Measurements from ENCODE around the gene PLCD4. TPM values are rescaled to one million over a fixed set of nuclear protein-coding genes. Genes with fewer than 3 reads are reported as not detected.

PLCD4 gene
- total and polyA plus RNA-seq, 10 of the 15 experiments (the other 5 are each of a cell fraction or from before 2014, with no cell fraction given), result under 0.01 to 1.5 (median 0.23) TPM; not detected in 2

- TF ChIP-seq E2F4 (IDR thresholded peaks at IDR 0.05; ENCODE audit: low read depth, low read length) (peak; percentile 70; the same call in 1 of the 2 replicates), SREBF2 (IDR thresholded peaks at IDR 0.05; ENCODE audit: low read length) (no peak), ATF2 (IDR thresholded peaks at IDR 0.05; ENCODE audit: low read length) (no peak), TCF7 (IDR thresholded peaks at IDR 0.05; ENCODE audit: borderline replicate concordance) (peak; percentile 90), IRF4 (IDR thresholded peaks at IDR 0.05; ENCODE audit: low read depth, low read length) (no peak), MXI1 (IDR thresholded peaks at IDR 0.05; ENCODE audit: low read depth, low read length) (peak; percentile 97), SKIL (IDR thresholded peaks at IDR 0.05; ENCODE audit: low read depth, poor library complexity, severe bottlenecking) (no peak), CEBPB (IDR thresholded peaks at IDR 0.05; ENCODE audit: borderline replicate concordance in 1 of 2, low read depth in 2 of 2, low read length in 2 of 2) (no peak), NFYA (IDR thresholded peaks at IDR 0.05; ENCODE audit: borderline replicate concordance, low read depth, low read length) (no peak), MLLT1 (IDR thresholded peaks at IDR 0.05) (peak; percentile 99), ATF7 (IDR thresholded peaks at IDR 0.05; ENCODE audit: low read depth) (peak; percentile 35; the same call in 1 of the 2 replicates), NFYB (IDR thresholded peaks at IDR 0.05; ENCODE audit: insufficient read depth, low read depth, low read length) (no peak), ZNF622 (IDR thresholded peaks at IDR 0.05) (no peak), ZBTB40 (IDR thresholded peaks at IDR 0.05; ENCODE audit: borderline replicate concordance) (peak; percentile 78; the same call in 1 of the 2 replicates)
- TF ChIP-seq, protein P1, sequence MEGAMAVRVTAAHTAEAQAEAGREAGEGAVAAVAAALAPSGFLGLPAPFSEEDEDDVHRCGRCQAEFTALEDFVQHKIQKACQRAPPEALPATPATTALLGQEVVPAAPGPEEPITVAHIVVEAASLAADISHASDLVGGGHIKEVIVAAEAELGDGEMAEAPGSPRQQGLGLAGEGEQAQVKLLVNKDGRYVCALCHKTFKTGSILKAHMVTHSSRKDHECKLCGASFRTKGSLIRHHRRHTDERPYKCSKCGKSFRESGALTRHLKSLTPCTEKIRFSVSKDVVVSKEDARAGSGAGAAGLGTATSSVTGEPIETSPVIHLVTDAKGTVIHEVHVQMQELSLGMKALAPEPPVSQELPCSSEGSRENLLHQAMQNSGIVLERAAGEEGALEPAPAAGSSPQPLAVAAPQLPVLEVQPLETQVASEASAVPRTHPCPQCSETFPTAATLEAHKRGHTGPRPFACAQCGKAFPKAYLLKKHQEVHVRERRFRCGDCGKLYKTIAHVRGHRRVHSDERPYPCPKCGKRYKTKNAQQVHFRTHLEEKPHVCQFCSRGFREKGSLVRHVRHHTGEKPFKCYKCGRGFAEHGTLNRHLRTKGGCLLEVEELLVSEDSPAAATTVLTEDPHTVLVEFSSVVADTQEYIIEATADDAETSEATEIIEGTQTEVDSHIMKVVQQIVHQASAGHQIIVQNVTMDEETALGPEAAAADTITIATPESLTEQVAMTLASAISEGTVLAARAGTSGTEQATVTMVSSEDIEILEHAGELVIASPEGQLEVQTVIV (IDR thresholded peaks at IDR 0.05; ENCODE audit: borderline replicate concordance, partially characterized antibody), result peak; percentile 26
Measured at GRCh38 chr2:218659258-218659987, 51.7 kb downstream of the PLCD4 start, which contains the start of the genes BCS1L and ZNF142 (continued).

All from GM12878 (cell line).